Hematopoietic multipotent progenitor cell treated with erythropoietin and hydrocortisone succinate and interleukin-3 and kit ligand, for 15 days (in vitro differentiated cells): ENCODE data around the gene PTGDR2.

Source experiments
- DNase-seq: peaks from one replicate; pipeline ENCODE4 v3.0.0-alpha.2; 2015; ENCODE audit warnings: low spot score

The PTGDR2 gene

DNA sequence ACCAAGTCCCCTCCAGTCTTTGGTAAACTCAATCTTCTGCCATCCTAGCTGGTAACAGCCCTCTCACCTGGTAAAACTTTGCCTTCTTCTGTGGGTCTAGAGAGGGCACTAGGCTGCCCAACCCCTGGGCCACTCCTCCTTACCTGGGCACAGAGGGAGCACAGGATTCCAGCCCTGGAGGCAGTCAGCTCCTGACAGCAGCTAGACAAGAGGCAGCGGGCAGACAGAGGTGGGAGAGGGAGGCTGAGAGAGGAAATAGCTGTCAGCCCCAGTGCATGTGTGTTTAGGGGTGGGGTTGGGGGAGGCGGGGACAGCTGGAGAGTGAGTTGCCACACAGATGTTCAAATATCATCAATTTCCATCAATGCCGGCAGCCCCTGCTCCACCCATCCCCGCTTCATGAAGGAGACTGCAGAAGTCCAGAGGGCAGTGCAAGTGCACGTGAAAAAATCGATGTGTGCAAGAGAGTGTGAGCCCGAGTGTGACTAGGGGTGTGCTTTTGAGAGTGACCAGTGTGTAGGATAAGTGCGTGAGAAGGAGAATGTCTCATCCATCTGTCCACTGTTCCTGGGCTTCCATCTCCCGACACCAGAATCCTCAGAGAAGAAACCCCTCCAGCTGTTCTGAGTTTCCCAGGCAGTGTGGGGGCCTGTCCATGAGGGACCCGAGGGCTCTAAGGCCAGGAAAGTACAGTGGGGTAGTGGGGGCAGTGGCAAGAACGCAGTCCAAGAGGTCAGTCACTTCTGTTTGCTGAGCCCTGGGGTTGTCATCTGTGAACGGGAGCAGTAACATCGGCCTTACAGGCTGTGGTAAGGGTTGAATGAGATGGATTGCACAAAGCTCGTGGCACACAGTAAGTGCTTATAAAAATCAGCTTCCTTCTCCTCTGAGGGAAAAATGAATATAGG lies at the start of gene PTGDR2:
PTGDR2 (minus strand) TSS at position 225 of the 908 bp plus-strand sequence. CDS start 2,228 bp downstream, outside the sequence.
- DNase-seq = no peak

DNA sequence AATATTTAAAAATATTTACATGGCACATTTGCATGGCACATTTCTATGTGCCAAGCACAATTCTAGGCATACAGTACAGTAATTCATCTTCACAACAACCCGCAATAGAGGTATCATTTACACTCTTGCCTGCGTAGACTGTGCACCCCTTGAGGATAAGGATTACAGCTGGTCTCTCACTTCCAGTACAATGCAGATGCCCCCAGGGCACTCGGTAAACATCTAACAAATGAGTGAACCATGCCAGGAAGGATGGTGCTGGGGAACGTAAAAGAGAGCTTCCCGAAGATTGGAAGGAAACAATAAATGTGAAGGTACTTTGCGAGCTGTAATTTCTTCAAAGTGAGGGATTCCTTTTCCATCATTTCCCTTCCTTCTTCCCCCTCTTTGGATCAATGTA lies 49.3 kb upstream of the PTGDR2 start:
- DNase-seq = no peak

DNA sequence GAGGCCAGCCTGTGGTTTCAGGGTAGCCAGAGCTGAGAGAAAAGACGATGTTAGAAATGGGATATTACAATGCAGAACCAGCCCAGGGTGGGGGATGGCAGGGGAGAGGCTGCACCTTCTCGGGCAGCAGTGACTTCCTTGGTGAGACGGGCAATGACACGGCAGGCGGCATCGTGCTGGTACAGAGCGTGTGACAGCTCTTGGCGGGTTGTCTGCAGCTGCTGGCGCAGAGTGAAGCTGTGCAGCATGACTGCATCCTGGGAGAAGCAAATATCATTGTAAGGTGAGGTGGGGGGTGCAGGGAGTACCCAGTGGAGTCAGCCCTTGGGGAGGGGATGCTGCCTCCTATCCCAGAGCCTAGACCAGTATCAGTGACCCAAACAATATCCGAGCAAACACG lies 46.9 kb upstream of the PTGDR2 start:
- DNase-seq = no peak

DNA sequence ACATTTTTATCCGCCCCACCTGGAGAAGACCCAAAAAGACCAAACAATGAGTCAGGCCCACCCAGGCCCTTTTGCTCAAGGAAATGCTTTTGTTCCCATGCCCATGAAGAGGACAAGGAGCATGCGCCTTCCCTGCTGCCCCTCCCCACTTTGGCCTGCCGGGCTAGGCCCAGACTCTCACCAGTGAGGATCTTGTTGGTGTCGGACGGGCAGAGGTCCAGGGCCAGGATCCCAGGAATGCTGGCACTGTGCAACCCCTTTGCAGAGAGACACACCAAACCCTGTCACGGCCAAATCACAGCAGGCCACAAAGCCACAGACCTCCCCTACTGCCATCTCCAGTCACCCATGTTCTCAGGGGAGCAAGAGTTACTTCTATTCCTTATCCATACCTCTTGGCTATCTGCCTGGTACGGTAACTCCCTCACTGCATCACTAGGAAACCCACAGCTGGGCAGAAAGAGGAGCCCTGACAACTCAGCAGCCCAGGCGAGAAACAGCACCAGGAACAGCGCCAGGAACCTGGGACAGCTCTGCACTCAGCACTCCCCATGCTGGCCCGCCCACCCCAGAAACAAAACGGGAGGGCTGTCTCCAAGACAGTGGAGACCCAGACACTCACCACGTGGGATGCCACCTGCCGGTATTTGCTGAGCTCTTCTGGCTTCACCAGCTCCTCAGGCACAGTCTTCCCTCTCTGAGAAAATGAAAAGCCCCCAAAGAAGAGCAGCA lies 45.1 kb upstream of the PTGDR2 start:
- DNase-seq = no peak

DNA sequence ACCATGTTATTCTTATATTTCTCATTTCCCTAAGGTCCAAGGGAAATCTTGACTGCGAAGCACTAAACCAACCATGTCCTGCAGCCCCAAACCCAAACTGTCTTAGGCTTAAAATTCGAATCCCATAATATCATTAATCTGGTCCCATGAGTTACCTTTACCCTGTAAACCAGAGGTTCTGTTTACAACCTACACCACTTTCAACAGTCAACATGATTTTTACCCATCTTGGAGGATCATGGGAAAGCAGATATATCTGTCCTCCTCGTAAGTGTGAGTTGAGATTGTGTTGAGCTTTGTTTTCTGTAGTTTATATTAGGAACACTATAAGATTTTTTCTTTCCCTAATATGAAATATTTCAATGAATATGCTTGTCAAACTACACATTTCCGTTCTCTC lies 44.2 kb upstream of the PTGDR2 start:
- DNase-seq = no peak

DNA sequence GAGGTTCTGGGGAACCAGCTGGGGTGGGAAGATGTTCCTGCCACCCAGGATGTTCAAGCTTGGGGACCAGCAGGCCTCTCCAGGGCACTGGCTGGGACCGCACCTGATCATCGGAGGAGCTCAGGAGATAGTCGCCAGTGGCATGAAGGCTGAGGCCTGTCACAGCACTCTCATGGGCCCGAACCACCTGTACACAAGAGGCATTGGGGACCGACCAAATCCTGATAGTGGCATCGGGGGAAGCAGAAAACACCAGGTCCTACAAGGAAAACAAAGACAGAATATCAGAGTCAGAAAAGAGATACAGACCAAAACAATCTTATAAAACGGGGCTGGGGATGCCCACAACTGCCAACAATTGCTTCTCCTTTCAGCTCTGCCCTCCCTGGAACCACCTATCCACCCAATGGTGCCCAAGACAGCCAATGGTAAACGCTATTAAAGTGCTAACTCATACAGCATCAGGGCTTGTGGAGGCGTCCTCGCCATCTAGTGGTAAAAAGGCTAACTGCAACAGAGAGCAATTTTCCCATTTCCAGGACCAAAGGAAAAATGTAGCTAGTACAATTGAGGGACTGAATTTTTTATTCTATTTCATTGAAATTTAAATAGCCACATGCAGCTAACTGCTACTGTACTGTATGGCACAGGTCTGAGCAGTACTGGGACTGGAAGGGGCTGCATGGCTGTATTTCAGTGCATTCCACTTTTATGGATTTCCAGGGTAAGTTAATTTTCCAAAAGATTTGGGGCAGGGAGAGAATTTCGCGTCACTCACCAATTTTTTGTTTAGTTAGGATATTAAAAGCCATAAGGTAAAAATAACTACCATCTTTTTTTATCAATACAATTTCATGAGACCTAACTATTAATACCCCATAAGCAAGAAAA lies 43.5 kb upstream of the PTGDR2 start:
- DNase-seq = peak; percentile 84

DNA sequence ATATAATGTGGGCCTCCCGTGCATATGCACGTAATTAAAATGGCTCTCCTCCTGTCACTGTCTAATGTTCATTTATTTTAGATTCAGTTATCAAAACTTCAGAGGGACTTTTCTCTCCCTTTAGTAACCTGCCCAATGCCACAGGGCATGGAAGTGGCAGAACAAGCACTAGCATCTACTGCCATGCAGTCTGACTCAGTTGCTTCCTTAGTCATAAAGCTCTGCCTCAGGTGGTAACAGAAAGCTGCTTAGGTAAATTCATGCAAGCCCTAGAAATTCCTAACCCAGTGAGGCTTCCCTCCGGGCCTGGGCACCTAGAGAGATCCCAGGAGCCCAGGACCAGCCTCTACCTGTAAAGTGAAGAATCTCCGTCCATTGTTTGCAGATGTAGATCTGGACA lies 41.7 kb upstream of the PTGDR2 start:
- DNase-seq = no peak

DNA sequence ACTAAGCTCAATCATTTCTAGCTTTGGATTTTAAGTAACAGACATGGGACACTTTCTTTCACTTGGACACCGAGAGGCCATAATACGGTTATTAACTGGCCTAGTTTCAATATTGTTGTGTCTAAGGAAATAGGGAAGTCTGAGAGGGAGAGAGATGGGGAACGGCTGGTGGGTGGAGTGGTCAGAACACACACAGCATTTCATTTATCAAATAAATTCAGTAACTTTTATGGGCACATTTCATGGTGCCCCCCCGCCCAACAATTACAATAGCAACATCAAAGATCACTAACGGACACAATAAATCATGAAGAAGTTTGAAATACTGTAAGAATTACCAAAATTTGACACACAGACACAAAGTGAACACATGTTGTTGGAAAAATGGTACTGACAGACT lies 39.9 kb upstream of the PTGDR2 start:
- DNase-seq = no peak

DNA sequence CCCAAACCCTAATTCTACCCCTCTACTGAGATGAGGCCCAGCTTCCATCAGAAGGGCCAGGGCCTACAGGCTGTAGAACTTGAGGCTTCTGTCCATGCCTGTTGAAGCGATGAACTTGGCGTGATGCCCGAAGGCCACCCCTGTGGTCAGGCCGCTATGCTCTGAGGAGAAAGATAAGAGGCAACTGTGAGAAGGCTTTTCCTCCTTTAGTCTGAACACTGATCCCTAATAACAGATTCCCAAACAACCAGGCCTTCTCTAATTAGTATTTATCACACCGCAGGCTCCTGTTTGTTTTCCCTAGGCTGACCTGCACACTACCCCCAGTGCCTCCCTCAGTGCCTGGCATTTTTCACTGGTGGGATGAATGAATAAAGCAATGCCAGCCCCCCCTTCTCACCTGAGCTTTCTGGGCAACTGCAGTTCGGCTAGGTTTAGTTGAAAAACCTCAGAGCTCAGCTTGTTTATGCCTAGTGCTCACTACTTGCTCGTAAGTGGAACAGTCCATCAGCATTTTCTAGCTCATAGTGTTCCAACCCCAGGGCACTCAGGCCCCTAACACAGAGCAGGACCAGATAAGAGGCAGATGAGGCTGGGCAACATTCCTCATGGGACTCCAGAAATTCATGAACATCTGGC lies 35.5 kb upstream of the PTGDR2 start:
- DNase-seq = peak; percentile 45

DNA sequence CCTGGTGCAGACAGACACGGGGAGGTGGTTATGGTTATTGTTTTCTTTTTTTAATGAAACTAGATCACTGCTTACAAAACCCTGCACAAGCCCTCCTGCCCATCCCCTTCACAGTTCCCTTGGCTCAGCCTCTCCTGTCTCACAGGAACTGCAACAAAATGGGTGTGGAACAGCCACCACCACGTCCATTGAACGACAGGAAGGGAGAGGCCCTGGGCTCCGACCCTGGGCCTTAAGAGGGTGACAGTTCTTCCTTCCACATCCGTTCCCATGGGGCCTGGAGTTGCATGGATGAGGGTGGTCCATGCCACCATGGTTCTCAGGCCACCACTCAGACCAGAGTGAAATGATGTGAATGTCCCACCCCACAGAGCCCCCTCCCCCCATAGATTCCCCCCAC lies 34.9 kb upstream of the PTGDR2 start:
- DNase-seq = no peak

DNA sequence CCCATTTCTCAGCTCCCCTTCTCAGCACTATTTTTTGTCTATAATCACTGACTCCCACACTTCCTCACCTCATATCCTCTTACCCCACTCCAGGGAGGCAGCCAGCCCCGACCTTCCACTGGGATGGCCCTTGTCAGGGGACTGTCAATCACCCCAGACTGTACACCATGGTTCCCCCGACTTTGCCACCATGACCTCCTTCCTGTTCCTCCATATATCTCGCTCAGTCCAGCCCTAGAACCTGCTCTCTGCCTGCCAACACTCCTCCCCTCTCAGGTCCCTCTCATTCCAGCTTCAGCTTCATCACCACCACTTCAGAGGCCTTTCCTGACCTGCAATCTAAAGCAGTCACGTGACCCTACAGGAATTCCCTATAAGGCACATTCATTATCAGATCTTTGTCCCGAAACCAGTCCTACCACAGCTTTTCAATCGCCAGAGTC lies 34.1 kb upstream of the PTGDR2 start:
- DNase-seq = no peak

DNA sequence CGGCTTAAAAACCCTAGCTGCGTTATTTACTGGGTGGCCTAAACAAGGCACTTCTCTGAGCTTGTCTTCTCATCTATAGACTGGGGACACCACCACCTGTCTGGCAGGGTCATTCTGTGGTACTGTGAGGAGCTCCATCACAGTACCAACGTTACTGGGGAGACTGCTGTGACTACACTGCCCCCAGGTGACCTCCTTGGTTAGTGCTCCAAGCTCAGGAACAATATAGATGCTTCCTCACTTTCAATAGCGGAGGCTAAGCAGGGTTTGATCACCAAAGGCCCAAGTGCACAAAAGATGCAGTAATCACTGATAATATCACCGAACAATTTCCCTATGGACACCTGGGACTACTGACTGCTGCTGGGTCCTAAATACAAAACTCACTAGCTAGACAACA lies 31.8 kb upstream of the PTGDR2 start:
- DNase-seq = peak; percentile 26

DNA sequence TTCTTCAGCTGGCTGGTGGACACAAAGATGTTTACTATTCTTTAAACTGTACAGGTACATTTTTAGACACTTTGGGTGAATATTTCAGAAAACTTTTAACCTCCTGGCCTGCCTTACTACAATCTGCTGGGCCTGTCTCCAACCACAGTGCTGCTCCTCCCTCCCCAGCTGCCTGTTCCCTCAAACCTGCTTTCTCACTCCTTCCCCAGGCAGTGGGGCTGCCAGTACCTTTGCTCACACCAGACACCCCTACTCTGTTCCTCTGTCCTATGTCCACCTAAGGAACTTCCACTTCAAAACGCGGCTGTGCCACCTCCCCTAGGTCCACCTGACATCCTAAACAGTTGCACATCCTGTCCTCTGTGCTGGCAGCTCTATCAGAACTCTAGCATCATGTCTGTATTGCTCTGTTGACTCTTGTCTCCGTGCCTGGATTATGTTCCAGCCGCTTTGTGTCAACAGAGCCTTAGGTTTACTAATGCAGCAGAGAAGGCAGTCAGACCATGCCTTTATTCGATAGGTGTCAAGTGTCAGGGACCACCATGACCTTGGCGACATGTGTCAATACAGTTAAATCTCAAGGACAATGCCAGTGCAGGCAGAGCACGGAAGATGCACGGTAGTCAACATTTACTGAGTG lies 25.0 kb upstream of the PTGDR2 start:
- no peak for DNase-seq

DNA sequence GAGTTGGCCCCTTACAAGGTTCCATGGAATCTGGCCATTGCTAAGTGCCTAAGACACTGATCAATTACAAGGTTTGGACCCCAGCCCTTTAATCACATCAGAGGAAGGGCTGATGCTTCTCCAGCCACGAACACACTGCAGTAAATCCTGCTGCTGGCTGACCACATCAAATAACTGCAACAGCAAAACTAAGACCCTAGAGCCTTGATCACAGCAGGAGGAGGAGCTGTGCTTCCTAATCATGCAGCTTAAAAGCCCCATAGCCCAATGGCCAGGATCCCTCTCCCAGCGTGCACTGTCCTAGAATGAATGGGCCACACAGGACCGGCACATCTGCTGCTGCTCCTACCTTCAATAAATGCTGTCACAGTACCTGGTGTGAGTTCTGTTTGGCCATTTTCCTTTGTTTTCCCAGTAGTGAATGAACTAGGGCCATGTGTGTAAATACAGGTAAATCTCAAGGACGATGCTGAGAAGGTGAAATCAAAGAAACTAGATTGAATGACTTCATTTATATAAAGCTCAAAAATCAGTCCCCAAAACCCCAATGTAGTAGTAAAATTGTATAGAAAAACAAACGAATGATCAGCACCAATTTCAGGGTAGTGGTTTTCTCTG lies 24.3 kb upstream of the PTGDR2 start:
- no peak for DNase-seq

DNA sequence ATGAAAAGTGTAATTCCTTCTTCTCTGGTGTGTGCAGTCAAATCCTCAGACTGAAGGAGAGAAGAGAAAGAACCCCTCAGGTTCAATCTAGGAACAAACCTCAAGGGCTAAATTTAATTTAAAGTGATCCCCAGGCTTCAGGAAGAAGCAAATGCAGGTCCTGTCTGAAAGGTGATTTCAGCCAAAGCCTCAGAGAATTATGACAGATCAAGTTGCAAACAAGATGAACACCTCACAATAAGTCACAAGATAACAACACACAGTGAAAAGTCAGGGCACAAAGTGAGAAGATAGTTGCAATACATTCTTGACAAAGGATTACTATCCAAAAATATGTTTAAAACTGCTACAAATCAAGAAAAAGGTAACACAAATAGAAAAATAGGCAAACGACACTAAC lies 23.4 kb upstream of the PTGDR2 start:
- DNase-seq = no peak

DNA sequence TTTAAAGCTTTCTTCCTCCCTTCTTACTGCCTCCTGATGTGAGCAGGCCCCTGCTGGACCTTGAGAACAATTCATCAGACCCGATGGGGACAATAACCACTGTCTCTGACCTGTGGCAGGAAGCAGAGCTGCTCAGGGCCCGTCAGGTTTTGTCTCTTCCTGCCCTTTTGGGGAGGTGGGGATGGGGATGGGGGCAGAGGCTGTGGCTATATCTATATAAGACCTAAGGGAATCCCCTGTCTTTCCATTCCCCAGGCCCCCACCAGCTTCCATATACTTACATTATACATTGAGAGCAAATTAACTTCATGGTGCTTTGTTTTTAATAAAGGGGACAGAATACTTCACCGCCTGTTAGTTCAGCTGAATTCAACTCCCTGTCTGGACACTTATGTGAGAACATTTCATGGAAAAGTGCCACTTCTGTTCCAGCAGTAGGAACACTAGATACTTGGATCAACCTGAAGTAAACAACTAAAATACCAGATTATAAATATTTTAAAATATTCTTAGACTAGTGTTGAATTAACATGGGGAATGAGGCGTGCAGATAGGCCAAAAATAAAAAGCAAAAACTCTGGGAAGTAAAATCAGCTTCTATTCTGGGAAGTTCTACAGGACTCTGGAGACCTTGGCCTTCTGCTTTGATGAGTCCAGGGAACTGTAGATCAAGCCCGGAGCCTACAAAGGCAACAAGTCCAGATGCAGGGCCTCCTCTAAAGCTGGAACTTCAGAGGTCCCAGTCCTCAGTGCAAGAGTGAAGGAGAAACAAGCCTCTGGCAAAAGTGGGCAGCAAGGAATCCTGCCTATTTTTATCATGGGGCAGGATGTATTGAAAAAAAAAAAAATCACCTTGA lies 22.7 kb upstream of the PTGDR2 start:
- no peak for DNase-seq

DNA sequence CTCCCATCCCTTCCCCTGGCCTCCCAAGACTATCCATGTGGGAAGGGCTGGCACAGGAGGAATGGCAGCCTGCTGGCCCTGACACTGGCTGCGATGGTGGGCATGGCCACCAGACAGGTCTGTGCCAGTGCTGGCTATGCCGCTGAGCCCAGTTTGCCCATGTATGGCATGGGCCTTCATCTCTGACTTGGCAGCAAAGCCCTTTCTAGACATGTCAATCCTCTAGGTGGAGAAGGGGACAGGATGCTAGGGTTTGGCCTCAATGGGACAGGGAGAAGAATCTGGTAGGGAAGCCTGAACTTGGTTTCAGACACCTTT lies 20.4 kb upstream of the PTGDR2 start:
- DNase-seq = no peak

DNA sequence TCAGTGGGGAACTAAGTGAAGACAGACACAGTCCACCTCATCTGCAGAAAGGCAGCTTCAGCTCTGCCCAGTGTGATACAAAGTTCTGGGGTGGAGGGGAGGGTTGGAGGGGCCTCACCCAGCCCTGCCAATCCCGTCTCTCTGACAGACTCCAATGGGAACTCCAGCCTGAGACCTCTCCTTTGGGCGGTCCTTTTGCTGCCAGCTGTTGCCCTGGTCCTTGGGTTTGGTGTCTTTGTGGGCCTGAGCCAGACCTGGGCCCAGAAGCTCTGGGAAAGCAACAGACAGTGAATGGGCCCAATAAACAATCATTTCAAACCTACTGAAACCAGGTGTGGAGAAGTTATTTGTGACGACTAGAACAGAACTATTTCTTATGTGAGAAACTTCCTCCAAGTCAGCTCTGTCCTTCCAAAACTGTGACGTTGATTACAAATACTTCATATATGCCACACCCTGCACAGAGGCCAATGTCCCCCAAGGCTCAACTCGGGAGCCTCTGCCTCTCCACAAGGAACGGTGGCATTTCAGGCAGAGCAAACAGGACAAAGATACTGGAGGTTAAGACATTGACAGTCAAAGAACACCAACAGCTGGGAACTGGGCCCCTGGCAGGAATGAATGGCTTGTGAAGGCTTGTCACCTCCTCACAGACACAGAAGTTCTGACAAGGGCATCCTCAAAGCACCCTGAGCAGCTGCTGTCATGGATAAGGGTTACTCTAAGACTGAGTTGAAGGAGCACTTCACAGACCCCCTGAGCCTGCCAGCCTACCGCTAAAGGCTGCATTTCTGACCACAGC lies 19.8 kb upstream of the PTGDR2 start:
- DNase-seq = no peak
